Effector memory CD4-positive, alpha-beta T cell (primary cell): Measurements from ENCODE around the gene NUTF2.
"Not testable (repeated sequence)": the region's sequence is repeated elsewhere in the genome, so short reads cannot be mapped to it uniquely, and the experiment has no call there.

Source experiments
- DNase-seq, 3 donors: peaks; one replicate each; pipeline ENCODE4 v3.0.0-alpha.2; 2020
- H3K27ac ChIP-seq: 2 replicates; pipeline ENCODE4 v1.7.0; 2013; ENCODE audit warnings: mild to moderate bottlenecking, low read length, moderate library complexity; ENCODE audit not compliant: insufficient read depth, poor library complexity, severe bottlenecking
- H3K27me3 ChIP-seq: replicated peaks from 2 replicates; pipeline ENCODE4 v1.7.0; 2013; ENCODE audit warnings: mild to moderate bottlenecking, low read length; ENCODE audit not compliant: insufficient read depth, control insufficient read depth, poor library complexity, severe bottlenecking
- H3K36me3 ChIP-seq: 2 replicates; pipeline ENCODE4 v1.7.0; 2013; ENCODE audit warnings: mild to moderate bottlenecking, low read length, moderate library complexity; ENCODE audit not compliant: control insufficient read depth, insufficient read depth
- H3K4me1 ChIP-seq: 2 replicates; pipeline ENCODE4 v1.7.0; 2013; ENCODE audit warnings: low read length, mild to moderate bottlenecking; ENCODE audit not compliant: control insufficient read depth, insufficient read depth, poor library complexity, severe bottlenecking
- H3K4me3 ChIP-seq: 2 replicates; pipeline ENCODE4 v1.7.0; 2013; ENCODE audit warnings: low read length, low read depth, mild to moderate bottlenecking; ENCODE audit not compliant: insufficient read depth, poor library complexity, severe bottlenecking
- H3K9me3 ChIP-seq: 2 replicates; pipeline ENCODE4 v1.7.0; 2013; ENCODE audit warnings: mild to moderate bottlenecking, low read length, moderate library complexity; ENCODE audit not compliant: control insufficient read depth

NUTF2 gene

GRCh38 chr16:67862623-67863583 is 16.2 kb downstream of the NUTF2 start:
- no peak for DNase-seq
- peaks cover 2% of the 10 kb centered on the region for H3K4me1 ChIP-seq
- H3K27ac ChIP-seq, result no peak overlapping the region
- H3K36me3 ChIP-seq, result peaks cover 19% of the 10 kb centered on the region
- H3K4me3 ChIP-seq, result no peak overlapping the region
- no peaks in the 10 kb centered on the region for H3K9me3 ChIP-seq
- no peaks in the 10 kb centered on the region for H3K27me3 ChIP-seq

- H3K36me3 ChIP-seq, result peaks cover 30% of the 10 kb centered on the region
- H3K4me3 ChIP-seq, DNase-seq: not testable (repeated sequence)
Observed at GRCh38 chr16:67864044-67864443, 17.3 kb downstream of the NUTF2 start.

GRCh38 chr16:67864594-67864993 is 17.9 kb downstream of the NUTF2 start:
- Histone ChIP-seq H3K4me3 (no peak overlapping the region), H3K27me3 (no peaks in the 10 kb centered on the region), H3K27ac (no peak overlapping the region), H3K4me1 (no peaks in the 10 kb centered on the region), H3K36me3 (peaks cover 31% of the 10 kb centered on the region), H3K9me3 (no peaks in the 10 kb centered on the region)
- DNase-seq, result no peak

More at GRCh38 chr16:67864044-67864443, 17.3 kb downstream of the NUTF2 start:
- not testable (repeated sequence) for H3K27ac ChIP-seq, H3K27me3 ChIP-seq, H3K4me1 ChIP-seq, H3K9me3 ChIP-seq

DNA sequence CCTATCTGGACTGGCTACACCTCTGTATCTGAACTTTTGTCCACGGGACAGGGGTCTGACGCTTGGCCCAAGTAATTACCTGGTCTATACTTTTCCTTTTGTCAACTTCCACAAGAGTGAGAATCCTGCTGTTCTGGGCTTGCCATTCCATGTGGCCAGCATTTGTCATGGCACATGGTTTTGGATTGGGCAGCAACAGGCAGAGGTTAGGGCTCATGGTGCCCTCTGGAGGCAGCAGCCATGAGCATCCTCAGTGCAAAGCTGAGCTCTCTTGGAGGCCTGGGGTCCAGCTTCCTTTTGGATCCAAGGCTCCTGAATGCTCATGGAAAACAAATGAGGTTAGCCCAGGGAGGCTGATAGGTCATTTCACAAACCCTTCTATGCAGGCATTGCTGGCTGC is 18.6 kb downstream of the NUTF2 start:
- H3K4me3 ChIP-seq, result no peak overlapping the region
- H3K36me3 ChIP-seq, result peaks cover 33% of the 10 kb centered on the region
- H3K27me3 ChIP-seq, result no peaks in the 10 kb centered on the region
- no peaks in the 10 kb centered on the region for H3K9me3 ChIP-seq
- H3K27ac ChIP-seq, result no peak overlapping the region
- no peaks in the 10 kb centered on the region for H3K4me1 ChIP-seq
- DNase-seq, result no peak

DNA sequence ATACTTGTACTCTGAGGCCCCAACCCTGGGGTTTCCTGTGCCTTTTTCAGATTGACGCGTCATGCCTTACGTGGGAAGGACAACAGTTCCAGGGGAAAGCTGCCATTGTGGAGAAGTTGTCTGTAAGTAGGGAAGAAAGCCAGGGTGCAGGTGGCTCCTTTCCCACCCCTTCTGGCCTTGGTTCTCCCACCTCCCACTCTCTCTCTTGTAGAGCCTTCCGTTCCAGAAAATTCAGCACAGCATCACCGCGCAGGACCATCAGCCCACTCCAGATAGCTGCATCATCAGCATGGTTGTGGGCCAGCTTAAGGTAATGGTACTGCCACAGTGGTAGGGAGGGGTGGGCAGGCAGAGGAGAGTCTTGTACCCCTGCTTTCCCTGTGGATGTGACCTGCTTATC is 21.6 kb downstream of the NUTF2 start:
- no peaks in the 10 kb centered on the region for H3K9me3 ChIP-seq
- DNase-seq, result no peak
- peaks cover 4% of the 10 kb centered on the region for H3K4me1 ChIP-seq
- H3K36me3 ChIP-seq, result peaks cover 28% of the 10 kb centered on the region
- no peaks in the 10 kb centered on the region for H3K27me3 ChIP-seq
- no peak overlapping the region for H3K4me3 ChIP-seq
- H3K27ac ChIP-seq, result no peak overlapping the region

DNA sequence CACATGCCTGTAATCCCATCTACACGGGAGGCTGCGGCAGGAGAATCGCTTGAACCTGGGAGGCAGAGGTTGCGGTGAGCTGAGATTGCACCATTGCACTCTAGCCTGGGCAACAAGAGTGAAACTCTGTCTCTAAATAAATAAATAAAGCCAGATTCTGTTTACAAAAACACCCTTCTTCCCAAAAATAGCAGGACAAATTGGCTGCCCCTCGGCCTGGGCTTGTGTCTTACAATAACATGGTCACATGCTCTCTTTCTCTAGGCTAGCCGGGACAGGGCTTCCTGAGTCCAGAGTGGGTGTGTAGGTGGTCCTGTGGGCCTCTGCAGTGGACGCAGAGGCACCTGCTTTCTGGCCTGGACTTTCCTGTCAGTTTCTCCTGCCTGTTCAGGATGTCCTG is 22.9 kb downstream of the NUTF2 start:
- H3K4me1 ChIP-seq, result peaks cover 16% of the 10 kb centered on the region
- H3K27me3 ChIP-seq, result no peaks in the 10 kb centered on the region
- H3K4me3 ChIP-seq, result no peak overlapping the region
- H3K27ac ChIP-seq, result no peak overlapping the region
- H3K9me3 ChIP-seq, result no peaks in the 10 kb centered on the region
- H3K36me3 ChIP-seq, result peaks cover 28% of the 10 kb centered on the region
- no peak for DNase-seq

DNA sequence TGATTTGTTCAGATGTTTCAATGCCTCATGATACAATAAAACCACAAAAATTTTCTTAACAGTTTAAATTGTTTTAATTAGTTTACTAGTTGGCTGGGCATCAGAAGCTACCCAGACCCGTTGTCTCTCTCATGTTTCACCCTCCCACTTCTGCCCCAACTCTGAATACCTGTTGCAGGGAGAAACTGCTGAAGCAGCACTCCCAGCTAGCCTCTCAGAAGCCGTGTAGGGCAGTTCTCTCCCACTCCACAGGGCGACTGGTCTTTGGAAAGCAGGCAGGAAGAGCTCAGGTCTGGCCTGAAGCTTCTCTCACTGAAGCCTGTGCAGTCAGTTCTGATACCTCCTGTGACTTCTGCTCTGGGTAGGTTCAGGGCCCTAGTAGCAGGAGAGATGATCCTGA is 24.5 kb downstream of the NUTF2 start:
- no peak for DNase-seq
- no peaks in the 10 kb centered on the region for H3K9me3 ChIP-seq
- peaks cover 27% of the 10 kb centered on the region for H3K4me1 ChIP-seq
- H3K36me3 ChIP-seq, result peaks cover 23% of the 10 kb centered on the region
- H3K27me3 ChIP-seq, result no peaks in the 10 kb centered on the region
- no peak overlapping the region for H3K4me3 ChIP-seq
- no peak overlapping the region for H3K27ac ChIP-seq

- no peaks in the 10 kb centered on the region for H3K9me3 ChIP-seq
- peaks cover 32% of the 10 kb centered on the region for H3K36me3 ChIP-seq
- H3K27me3 ChIP-seq, result no peaks in the 10 kb centered on the region
- peaks cover 32% of the 10 kb centered on the region for H3K4me1 ChIP-seq
- H3K27ac ChIP-seq, result peak overlapping the region; percentile 82
- peak overlapping the region; percentile 89 for H3K4me3 ChIP-seq
- no peak for DNase-seq
Observed at GRCh38 chr16:67872131-67872630, 25.4 kb downstream of the NUTF2 start.

GRCh38 chr16:67872631-67873434 is 26.1 kb downstream of the NUTF2 start, which contains the start of gene EDC4:
EDC4 (plus strand) TSS chr16:67873052; CDS start chr16:67873262, 210 bp downstream.
- peak; percentile 74 to 82 (median 77) for DNase-seq
- peaks cover 32% of the 10 kb centered on the region for H3K4me1 ChIP-seq
- H3K4me3 ChIP-seq, result peak within 1 kb of the TSS; percentile 89
- H3K9me3 ChIP-seq, result no peaks in the 10 kb centered on the region
- peaks cover 36% of the 10 kb centered on the region for H3K36me3 ChIP-seq
- no peaks in the 10 kb centered on the region for H3K27me3 ChIP-seq
- peak within 1 kb of the TSS; percentile 82 for H3K27ac ChIP-seq
